ENCODE data around the gene CPT1B. TPM values are rescaled to one million over a fixed set of nuclear protein-coding genes. Genes with fewer than 3 reads are reported as not detected.

Gene CPT1B
- total and polyA plus RNA-seq, 10 of the 15 experiments (the other 5 are each of a cell fraction or from before 2014, with no cell fraction given), result 3.5 to 54.0 (median 21.7) TPM

- H3K27me3 ChIP-seq (replicated peaks in 1 of 2; ENCODE audit: control insufficient read depth in 2 of 2, insufficient read depth in 2 of 2, low read length in 1 of 2), result no peaks in the 10 kb centered on the region
- ChIA-PET SMC1A (ENCODE audit: uncharacterized antibody, unreplicated experiment) (interaction anchor here (1.0 to 3.3 kb wide), 3 partner anchors 11 to 85 kb away, joined by 3 to 13 read pairs (median 10); partner anchors contain the start of gene SCO2), RAD21 (ENCODE audit: unreplicated experiment) (interaction anchor here (1.7 to 2.3 kb wide), 3 partner anchors 11 to 85 kb away, joined by 3 to 12 read pairs (median 5); partner anchors contain the start of genes NCAPH2 and SCO2), CTCF (interaction anchor here (1.8 to 2.0 kb wide), 2 partner anchors 11 to 85 kb away, joined by 7 to 9 read pairs; partner anchors contain the start of gene SCO2), POLR2A (interaction anchor here (1.2 to 10.0 kb wide), 6 partner anchors 9 to 53 kb away, joined by 3 to 232 read pairs (median 10); partner anchors contain the start of genes KLHDC7B, LMF2, NCAPH2 and SCO2)
- H3K9me3 ChIP-seq (replicated peaks; ENCODE audit: control insufficient read depth, insufficient read depth, low read length), result no peaks in the 10 kb centered on the region
- FAIRE-seq (no peak), ATAC-seq (no peak), DNase-seq (ENCODE audit: low read depth, low spot score) (no peak)
- peaks cover 60% of the 10 kb centered on the region for H3K4me1 ChIP-seq (ENCODE audit: control insufficient read depth, insufficient read depth, low read length)
- H3K4me3 ChIP-seq, result no peak overlapping the region
- no peaks in the 10 kb centered on the region for H3K36me3 ChIP-seq (ENCODE audit: control insufficient read depth in 2 of 2, insufficient read depth in 2 of 2, low read length in 1 of 2)
- intact Hi-C loops (cut with micrococcal nuclease; ENCODE audit: unreplicated experiment) (no loop called here), in situ Hi-C loops (cut with MboI) (loop anchor here (10.0 kb wide), 1 partner anchor 571 kb away; the partner anchor contains the start of gene PIM3)
- H3K27ac ChIP-seq (ENCODE audit: control insufficient read depth, insufficient read depth), result peak overlapping the region; percentile 17; the same call in 1 of the 2 replicates
- no peak overlapping the region for H2AFZ ChIP-seq (ENCODE audit: control insufficient read depth, low read depth, low read length)
- WGBS (ENCODE audit: insufficient coverage, insufficient replicate concordance, low lambda C conversion rate, missing lambda C conversion rate), result 87% methylated on average over 3 of the region's 3 CpGs
- H3K9ac ChIP-seq (ENCODE audit: control insufficient read depth, insufficient read depth, low read length), result no peak overlapping the region
- no TSS peak for BruUV-seq (replicated peaks)
- TF ChIP-seq ZNF207 (IDR thresholded peaks at IDR 0.05; ENCODE audit: borderline replicate concordance) (no peak), BACH1 (IDR thresholded peaks at IDR 0.05; ENCODE audit: borderline replicate concordance) (no peak), USF1 (IDR thresholded peaks at IDR 0.05; ENCODE audit: borderline replicate concordance, extremely low read length, insufficient read depth, low read depth, low read length) (no peak), BCL11A (IDR thresholded peaks at IDR 0.05; ENCODE audit: low read depth, low read length) (no peak), SREBF1 (IDR thresholded peaks at IDR 0.05; ENCODE audit: low read length) (no peak), ELK1 (IDR thresholded peaks at IDR 0.05; ENCODE audit: low read depth, low read length) (no peak), MLLT1 (IDR thresholded peaks at IDR 0.05) (no peak), NKRF (conservative IDR thresholded peaks at IDR 0.05) (no peak), IKZF2 (IDR thresholded peaks at IDR 0.05) (no peak), WRNIP1 (IDR thresholded peaks at IDR 0.05; ENCODE audit: borderline replicate concordance, low read depth, low read length) (no peak)
- no peaks in the 10 kb centered on the region for H4K20me1 ChIP-seq (ENCODE audit: control insufficient read depth, insufficient read depth)
- H3K4me2 ChIP-seq (ENCODE audit: control insufficient read depth, insufficient read depth), result no peak overlapping the region
- H3K79me2 ChIP-seq (ENCODE audit: control insufficient read depth, insufficient read depth, low read length), result peaks cover 22% of the 10 kb centered on the region
Measured at GRCh38 chr22:50536226-50536625, 42.0 kb downstream of the CPT1B start.
